ENCODE measurements around the gene CAPN5. TPM values are rescaled to one million over a fixed set of nuclear protein-coding genes. Genes with fewer than 3 reads are reported as not detected.

Gene CAPN5
- polyA plus RNA-seq, 3 donors: 0.28 to 0.83 (median 0.62) TPM

DNA sequence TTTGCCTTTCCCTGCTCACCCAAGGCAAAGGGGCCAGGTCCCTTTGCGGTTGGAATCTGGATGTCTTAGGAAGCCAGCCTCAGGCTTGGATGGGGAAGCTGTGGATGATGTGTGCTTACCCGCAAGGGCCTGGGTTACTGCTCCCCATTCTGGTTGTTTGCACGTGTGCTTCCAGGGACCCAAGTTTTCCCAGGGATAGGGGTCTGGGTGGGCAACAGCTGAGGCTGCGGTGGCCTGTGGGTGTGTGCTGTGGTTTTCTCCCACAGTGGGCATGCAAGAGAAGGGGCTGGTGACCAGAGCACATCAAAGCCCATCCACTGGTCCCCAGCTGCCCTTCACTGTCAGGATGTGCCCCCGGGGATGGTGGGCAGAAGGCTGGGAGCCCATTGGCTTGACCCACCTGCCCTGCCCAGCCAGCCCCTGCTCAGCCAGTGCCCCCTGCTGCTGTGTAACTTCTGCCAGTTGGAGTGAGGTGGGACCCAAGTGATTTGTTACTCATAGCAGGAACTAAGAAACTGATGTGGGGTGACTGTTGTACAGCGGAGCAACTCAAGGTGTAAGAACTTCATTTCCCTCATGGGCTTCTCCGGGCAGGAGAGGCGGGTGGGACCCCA is 3.3 kb downstream of the CAPN5 start:
- intact Hi-C loops (cut with micrococcal nuclease): no loop called here
- Histone ChIP-seq H3K9ac (ENCODE audit: insufficient read depth, low read length, poor library complexity, severe bottlenecking) (no peak overlapping the region), H3K27ac (ENCODE audit: low read depth in 1 of 2, low read length in 2 of 2) (no peak overlapping the region), H3K4me3 (replicated peaks in 1 of 3; ENCODE audit: low read depth in 2 of 3, low read length in 3 of 3) (no peak overlapping the region), H3K27me3 (ENCODE audit: control insufficient read depth in 2 of 2, insufficient read depth in 2 of 2, low read length in 2 of 2) (peaks cover 0 to 9% of the 10 kb centered on the region in 2 donors), H3K79me2 (ENCODE audit: insufficient read depth, low read length) (no peaks in the 10 kb centered on the region), H4K20me1 (ENCODE audit: insufficient read depth, low read length) (no peaks in the 10 kb centered on the region), H3K9me3 (replicated peaks in 1 of 2; ENCODE audit: control insufficient read depth in 1 of 2, insufficient read depth in 1 of 2, low read length in 2 of 2) (no peaks in the 10 kb centered on the region), H3K36me3 (replicated peaks in 1 of 2; ENCODE audit: control insufficient read depth in 1 of 2, insufficient read depth in 2 of 2, low read length in 2 of 2) (no peaks in the 10 kb centered on the region), H3K4me1 (ENCODE audit: control insufficient read depth in 1 of 2, insufficient read depth in 2 of 2, low read length in 2 of 2) (peaks cover 28 to 31% of the 10 kb centered on the region in 2 donors), H3K4me2 (replicated peaks; ENCODE audit: extremely low read depth, low read length, poor library complexity, severe bottlenecking) (no peak overlapping the region), H2AFZ (ENCODE audit: insufficient read depth, low read depth, low read length, poor library complexity, severe bottlenecking) (no peak overlapping the region)
- no peaks in the 10 kb centered on the region for H3K36me3 Mint-ChIP-seq
- DNase-seq: no peak
- peaks cover 6 to 19% (median 18%) of the 10 kb centered on the region in 3 donors for H3K27me3 Mint-ChIP-seq (ENCODE audit: low read depth in 3 of 3)
- peak overlapping the region in 1 of 7 donors; percentile 46 for H3K27ac Mint-ChIP-seq
- H3K4me3 Mint-ChIP-seq: no peak overlapping the region
- WGBS (ENCODE audit: insufficient coverage): 90% methylated on average over 7 of the region's 8 CpGs
- peaks cover 22% of the 10 kb centered on the region for H3K4me1 Mint-ChIP-seq
- TF ChIP-seq, protein P1, sequence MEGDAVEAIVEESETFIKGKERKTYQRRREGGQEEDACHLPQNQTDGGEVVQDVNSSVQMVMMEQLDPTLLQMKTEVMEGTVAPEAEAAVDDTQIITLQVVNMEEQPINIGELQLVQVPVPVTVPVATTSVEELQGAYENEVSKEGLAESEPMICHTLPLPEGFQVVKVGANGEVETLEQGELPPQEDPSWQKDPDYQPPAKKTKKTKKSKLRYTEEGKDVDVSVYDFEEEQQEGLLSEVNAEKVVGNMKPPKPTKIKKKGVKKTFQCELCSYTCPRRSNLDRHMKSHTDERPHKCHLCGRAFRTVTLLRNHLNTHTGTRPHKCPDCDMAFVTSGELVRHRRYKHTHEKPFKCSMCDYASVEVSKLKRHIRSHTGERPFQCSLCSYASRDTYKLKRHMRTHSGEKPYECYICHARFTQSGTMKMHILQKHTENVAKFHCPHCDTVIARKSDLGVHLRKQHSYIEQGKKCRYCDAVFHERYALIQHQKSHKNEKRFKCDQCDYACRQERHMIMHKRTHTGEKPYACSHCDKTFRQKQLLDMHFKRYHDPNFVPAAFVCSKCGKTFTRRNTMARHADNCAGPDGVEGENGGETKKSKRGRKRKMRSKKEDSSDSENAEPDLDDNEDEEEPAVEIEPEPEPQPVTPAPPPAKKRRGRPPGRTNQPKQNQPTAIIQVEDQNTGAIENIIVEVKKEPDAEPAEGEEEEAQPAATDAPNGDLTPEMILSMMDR (IDR thresholded peaks at IDR 0.05): no peak
- H3K9me3 Mint-ChIP-seq: no peaks in the 10 kb centered on the region

DNA sequence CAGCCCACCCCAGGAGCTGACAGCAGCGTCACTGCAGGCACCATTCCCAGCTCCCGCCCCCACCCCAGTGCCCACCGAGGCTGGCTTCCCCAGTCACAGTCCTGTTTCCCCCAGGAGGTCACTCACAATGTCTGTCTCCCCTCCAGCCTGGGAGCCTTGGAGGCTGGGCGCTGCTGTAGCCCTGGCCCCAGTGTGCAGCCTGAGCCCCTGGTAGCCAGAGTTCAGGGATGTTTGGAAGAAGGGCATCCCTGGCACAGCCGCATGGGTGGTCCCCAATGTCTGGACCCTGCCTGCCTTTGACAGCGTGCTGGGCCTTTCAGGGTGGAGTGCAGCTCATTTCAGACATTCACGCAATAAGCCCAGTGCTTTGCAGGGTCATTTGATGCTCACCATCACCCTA is 4.3 kb downstream of the CAPN5 start:
- H3K4me1 Mint-ChIP-seq: peaks cover 15% of the 10 kb centered on the region
- no peaks in the 10 kb centered on the region for H3K36me3 Mint-ChIP-seq
- no peaks in the 10 kb centered on the region for H3K79me2 ChIP-seq (ENCODE audit: insufficient read depth, low read length)
- no peaks in the 10 kb centered on the region for H3K9me3 ChIP-seq (replicated peaks in 1 of 2; ENCODE audit: control insufficient read depth in 1 of 2, insufficient read depth in 1 of 2, low read length in 2 of 2)
- no peak for DNase-seq
- no peak overlapping the region for H3K9ac ChIP-seq (ENCODE audit: insufficient read depth, low read length, poor library complexity, severe bottlenecking)
- no peaks in the 10 kb centered on the region for H3K36me3 ChIP-seq (replicated peaks in 1 of 2; ENCODE audit: control insufficient read depth in 1 of 2, insufficient read depth in 2 of 2, low read length in 2 of 2)
- peaks cover 5 to 15% (median 12%) of the 10 kb centered on the region in 3 donors for H3K27me3 Mint-ChIP-seq (ENCODE audit: low read depth in 3 of 3)
- H3K4me3 ChIP-seq (replicated peaks in 1 of 3; ENCODE audit: low read depth in 2 of 3, low read length in 3 of 3): no peak overlapping the region
- peaks cover 0 to under 1% of the 10 kb centered on the region in 2 donors for H3K27me3 ChIP-seq (ENCODE audit: control insufficient read depth in 2 of 2, insufficient read depth in 2 of 2, low read length in 2 of 2)
- no peaks in the 10 kb centered on the region for H3K9me3 Mint-ChIP-seq
- H3K4me2 ChIP-seq (replicated peaks; ENCODE audit: extremely low read depth, low read length, poor library complexity, severe bottlenecking): no peak overlapping the region
- intact Hi-C loops (cut with micrococcal nuclease): no loop called here
- no peak overlapping the region for H2AFZ ChIP-seq (ENCODE audit: insufficient read depth, low read depth, low read length, poor library complexity, severe bottlenecking)
- H3K4me3 Mint-ChIP-seq: no peak overlapping the region
- TF ChIP-seq, protein P1 (IDR thresholded peaks at IDR 0.05): no peak
- H4K20me1 ChIP-seq (ENCODE audit: insufficient read depth, low read length): no peaks in the 10 kb centered on the region
- WGBS (ENCODE audit: insufficient coverage): 96% methylated on average over 4 of the region's 7 CpGs
- H3K27ac Mint-ChIP-seq: no peak overlapping the region
- no peak overlapping the region for H3K27ac ChIP-seq (ENCODE audit: low read depth in 1 of 2, low read length in 2 of 2)
- peaks cover 23 to 25% of the 10 kb centered on the region in 2 donors for H3K4me1 ChIP-seq (ENCODE audit: control insufficient read depth in 1 of 2, insufficient read depth in 2 of 2, low read length in 2 of 2)
